Smooth muscle cell of bladder (primary cell): ENCODE results near the gene GIMAP6. TPM values are rescaled to one million over a fixed set of nuclear protein-coding genes. Genes with fewer than 3 reads are reported as not detected.

Experiments
- total RNA-seq: library from RNA; depleted of rRNA; stranded (reverse); fragments of >200 nt; gene quantifications from 2 replicates; pipeline ENCODE4 v1.2.3, GENCODE V29; 2014

Gene GIMAP6
- total RNA-seq, result 0.14 and 0.18 TPM in 2 replicates

DNA sequence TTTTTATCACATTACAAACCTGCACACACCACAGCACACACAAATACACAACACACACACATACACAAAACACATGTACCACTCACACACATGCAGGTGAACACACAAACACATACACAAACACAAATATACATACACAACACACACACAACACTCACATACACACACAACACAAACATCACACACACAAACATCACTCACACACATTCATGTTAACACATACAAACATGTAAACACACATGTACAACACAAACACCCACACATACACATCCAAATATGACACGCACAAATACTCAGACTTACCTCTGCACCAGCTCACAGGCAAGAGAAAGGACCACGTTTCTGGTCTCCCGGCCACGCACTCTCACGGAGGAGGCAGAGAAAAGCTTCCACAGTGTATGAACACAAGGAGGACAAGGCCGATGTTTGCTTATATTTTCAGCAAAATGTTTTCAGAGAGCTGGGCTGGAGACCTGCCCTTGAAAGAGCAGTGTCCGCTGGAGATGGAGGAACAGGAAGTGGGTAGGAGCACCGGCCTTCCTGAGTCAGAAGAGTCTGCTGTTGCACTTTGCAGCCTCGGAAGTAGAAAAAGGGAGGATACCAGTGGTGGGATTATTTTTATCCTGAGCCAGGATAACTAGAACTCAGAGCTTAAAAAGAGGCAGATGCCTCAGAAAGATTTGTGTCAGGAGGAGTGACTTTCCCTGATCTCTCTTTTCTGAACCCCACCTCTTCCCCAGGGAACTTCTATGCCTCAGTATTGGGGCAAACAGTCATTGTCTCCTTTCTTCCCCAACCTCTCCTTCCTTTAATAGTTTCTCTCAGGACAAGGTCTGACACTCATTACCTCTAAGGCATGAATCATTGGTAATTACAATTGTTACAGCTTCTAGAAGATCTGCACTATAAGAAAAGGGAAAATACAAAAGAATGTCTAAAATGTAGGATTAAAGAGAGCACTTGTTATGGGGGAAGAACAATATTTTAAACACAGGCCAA, at the start of gene GIMAP6:
GIMAP6 (minus strand) TSS at position 520 of the 999 bp plus-strand sequence. CDS start 2,243 bp downstream, outside the sequence.

Other genes with a start within 250 kb of the GIMAP6 start
- 0.09 TPM in 1 of 2 replicates, not detected in the other for gene GIMAP8, start 181.8 kb downstream of the GIMAP6 start, total RNA-seq
- 0.09 TPM in 1 of 2 replicates, not detected in the other for gene GIMAP7, start 117.5 kb downstream of the GIMAP6 start, total RNA-seq
- 0.28 TPM in 1 of 2 replicates, not detected in the other for gene GIMAP4, start 65.0 kb downstream of the GIMAP6 start, total RNA-seq
- gene GIMAP2, start 53.3 kb upstream of the GIMAP6 start, total RNA-seq, result 0.55 and 1.1 TPM in 2 replicates
- under 0.01 TPM in 2 replicates for gene GIMAP1, start 84.2 kb upstream of the GIMAP6 start, total RNA-seq
- 0.09 and 0.14 TPM in 2 replicates for gene GIMAP5, start 105.0 kb upstream of the GIMAP6 start, total RNA-seq
- 3.8 and 156 TPM in 2 replicates for gene TMEM176B, start 168.0 kb upstream of the GIMAP6 start, total RNA-seq
- gene TMEM176A, start 168.4 kb upstream of the GIMAP6 start, total RNA-seq, result 1.1 and 70.8 TPM in 2 replicates
- gene AOC1, start 220.1 kb upstream of the GIMAP6 start, total RNA-seq, result 0.14 TPM in 1 of 2 replicates, not detected in the other